Retinal pigment epithelial cell (primary cell): ENCODE measurements around the gene SDHAF2.
"Not testable (repeated sequence)": the region's sequence is repeated elsewhere in the genome, so short reads cannot be mapped to it uniquely, and the experiment has no call there.

Experiments used
- DNase-seq: peaks from one replicate; pipeline ENCODE4 v3.0.0-alpha.2; 2010; ENCODE audit warnings: low read depth
- H3K4me3 ChIP-seq: 2 replicates; pipeline ENCODE4 v1.5.1; 2011; ENCODE audit warnings: mild to moderate bottlenecking, low read length, control low read depth, moderate library complexity
- CTCF ChIP-seq: conservative IDR thresholded peaks from 2 replicates; pipeline ENCODE4 v1.5.1; 2011; ENCODE audit warnings: low read depth, low read length, control low read depth, inconsistent platforms

Gene SDHAF2

GRCh38 chr11:61475433-61475832, 45.5 kb downstream of the SDHAF2 start:
- no peak overlapping the region for H3K4me3 ChIP-seq
- TF ChIP-seq CTCF: no peak
- DNase-seq: no peak

- TF ChIP-seq CTCF: no peak
- DNase-seq: no peak
- H3K4me3 ChIP-seq: no peak overlapping the region
These were observed 46.4 kb downstream of the SDHAF2 start for GRCh38 chr11:61476371-61476770.

- TF ChIP-seq CTCF: no peak
- no peak for DNase-seq
- no peak overlapping the region for H3K4me3 ChIP-seq
These were observed 47.2 kb downstream of the SDHAF2 start for GRCh38 chr11:61477126-61477525.

- TF ChIP-seq CTCF: peak; percentile 84
- no peak overlapping the region for H3K4me3 ChIP-seq
- DNase-seq: no peak
These were observed 47.8 kb downstream of the SDHAF2 start for GRCh38 chr11:61477727-61478148.

GRCh38 chr11:61479360-61480058, 49.6 kb downstream of the SDHAF2 start:
- H3K4me3 ChIP-seq, DNase-seq: not testable (repeated sequence)

GRCh38 chr11:61480261-61480993, 50.5 kb downstream of the SDHAF2 start:
- no peak for TF ChIP-seq CTCF
- no peak overlapping the region for H3K4me3 ChIP-seq
- no peak for DNase-seq

GRCh38 chr11:61480994-61481335, 51.0 kb downstream of the SDHAF2 start:
- H3K4me3 ChIP-seq: no peak overlapping the region
- no peak for DNase-seq
- TF ChIP-seq CTCF: no peak
